ENCODE measurements around the gene HBG2.
"Not testable (repeated sequence)": the region's sequence is repeated elsewhere in the genome, so short reads cannot be mapped to it uniquely, and the experiment has no call there.

Gene HBG2

GRCh38 chr11:5280582-5281102, 26.1 kb upstream of the HBG2 start:
- peak; percentile 82 for DNase-seq

DNA sequence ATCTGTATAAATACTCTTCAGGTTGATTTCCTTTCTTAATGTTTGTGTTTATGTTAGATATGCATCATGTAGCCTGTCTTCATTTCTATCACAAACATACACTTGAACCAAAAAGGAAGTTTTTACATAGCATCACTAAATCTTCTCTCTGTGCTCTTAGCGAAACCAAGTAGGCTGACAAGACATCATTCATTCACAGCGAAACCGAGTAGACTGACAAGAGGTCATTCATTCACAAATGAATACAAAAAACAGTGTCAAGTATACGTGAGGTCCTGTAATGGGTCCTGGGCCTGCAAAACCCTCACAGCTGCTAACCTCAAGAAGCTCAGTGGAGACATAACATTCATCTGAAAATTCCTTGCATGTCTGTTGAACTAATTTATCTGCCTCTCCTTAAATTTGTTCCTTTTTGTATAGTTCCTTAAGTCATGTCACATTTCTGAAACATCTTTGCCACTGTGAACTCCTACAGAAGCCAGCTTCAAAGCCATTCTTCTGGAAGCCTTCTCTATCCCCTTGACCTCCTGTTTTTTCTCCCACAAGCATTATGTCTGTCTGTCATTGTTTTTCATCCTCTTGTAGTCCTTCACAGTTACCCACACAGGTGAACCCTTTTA, 25.0 kb upstream of the HBG2 start:
- DNase-seq: no peak

DNA sequence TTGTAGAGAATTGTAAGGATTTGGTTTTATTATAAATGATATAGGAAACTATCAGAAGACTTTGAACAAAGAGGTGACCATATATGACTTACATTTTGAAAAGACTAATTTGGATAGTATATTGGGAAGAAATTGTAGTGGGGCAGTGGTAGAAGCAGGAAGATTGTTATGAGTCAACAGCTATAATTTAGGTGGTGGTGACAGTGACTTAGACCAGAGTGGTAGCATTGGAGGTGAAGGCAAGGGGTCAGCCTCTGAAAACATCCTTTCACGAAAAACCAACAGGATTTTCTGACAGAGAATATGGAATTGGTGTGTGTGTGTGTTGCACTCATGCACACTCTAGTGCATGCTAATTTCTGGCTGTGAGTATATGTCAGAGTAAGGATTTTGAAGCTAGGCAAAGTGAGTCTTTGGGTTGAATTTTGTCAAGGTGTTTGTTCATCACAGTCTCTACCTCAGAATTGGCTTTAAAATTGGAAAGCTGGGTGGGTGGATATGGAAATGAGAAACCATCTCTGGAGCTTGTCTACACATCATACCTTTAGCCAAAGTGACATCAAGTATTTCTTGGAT, 23.3 kb upstream of the HBG2 start:
- peak; percentile 12 for DNase-seq

GRCh38 chr11:5276697-5277096, 22.1 kb upstream of the HBG2 start:
- no peak for DNase-seq

DNA sequence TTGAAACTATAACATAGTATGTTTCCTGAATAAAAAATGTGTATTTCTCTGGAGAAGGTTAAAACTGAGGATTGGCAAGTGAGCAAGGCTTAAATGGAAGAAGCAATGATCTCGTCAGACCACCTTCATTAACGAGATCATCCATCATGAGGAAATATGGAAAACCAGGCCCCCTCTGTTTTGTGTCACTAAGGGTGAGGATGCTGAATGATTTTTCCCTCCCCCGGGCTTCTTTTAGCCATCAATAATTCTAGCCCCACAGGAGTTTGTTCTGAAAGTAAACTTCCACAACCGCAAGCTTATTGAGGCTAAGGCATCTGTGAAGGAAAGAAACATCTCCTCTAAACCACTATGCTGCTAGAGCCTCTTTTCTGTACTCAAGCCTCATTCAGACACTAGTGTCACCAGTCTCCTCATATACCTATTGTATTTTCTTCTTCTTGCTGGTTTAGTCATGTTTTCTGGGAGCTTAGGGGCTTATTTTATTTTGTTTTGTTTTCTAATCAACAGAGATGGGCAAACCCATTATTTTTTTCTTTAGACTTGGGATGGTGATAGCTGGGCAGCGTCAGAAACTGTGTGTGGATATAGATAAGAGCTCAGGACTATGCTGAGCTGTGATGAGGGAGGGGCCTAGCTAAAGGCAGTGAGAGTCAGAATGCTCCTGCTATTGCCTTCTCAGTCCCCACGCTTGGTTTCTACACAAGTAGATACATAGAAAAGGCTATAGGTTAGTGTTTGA, 21.0 kb upstream of the HBG2 start:
- DNase-seq: no peak

DNA sequence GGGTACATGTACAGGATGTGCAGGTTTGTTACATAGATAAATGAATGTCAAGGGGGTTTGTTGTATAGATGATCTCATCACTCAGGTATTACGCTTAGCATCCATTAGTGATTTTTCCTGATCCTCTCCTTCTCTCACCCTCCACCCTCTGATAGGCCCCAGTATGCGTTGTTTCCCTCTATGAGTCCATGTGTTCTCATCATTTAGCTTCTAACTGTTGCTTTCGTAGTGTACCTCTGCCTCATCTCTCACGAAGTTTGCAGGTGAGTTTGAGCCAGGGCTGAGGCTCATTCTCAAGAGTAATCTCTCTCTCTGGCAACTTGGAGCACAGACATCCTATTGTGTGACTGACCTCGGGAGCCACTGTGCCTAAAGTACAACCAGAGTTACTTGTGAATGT, 19.8 kb upstream of the HBG2 start:
- no peak for DNase-seq

DNA sequence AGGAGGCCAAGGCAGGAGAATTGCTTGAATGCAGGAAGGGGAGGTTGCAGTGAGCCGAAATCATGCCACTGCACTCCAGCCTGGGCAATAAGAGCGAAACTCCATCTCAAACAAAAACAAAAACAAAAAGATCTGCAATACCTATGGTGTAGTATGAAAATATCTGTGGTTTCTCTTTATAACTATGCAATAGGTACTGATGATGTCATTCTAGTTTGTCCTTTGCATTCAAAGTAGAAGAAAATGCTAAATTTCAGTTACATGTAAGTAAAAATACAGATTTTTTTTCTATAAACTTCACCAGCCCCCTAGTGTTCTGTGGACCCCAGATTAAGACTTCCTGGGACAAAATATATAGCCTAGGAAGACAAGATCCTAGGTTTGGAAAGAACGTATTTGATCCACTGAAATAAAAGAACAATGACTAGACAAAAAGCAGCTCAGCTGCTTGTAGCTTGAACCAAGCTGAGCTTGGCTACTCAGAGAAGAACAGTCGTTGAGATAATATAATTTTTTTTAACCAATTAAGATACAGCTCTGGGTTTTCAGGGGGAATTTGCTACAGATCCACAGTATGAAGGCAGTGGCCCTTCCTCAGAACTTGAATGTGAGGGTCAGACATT, 17.9 kb upstream of the HBG2 start:
- no peak for DNase-seq

DNA sequence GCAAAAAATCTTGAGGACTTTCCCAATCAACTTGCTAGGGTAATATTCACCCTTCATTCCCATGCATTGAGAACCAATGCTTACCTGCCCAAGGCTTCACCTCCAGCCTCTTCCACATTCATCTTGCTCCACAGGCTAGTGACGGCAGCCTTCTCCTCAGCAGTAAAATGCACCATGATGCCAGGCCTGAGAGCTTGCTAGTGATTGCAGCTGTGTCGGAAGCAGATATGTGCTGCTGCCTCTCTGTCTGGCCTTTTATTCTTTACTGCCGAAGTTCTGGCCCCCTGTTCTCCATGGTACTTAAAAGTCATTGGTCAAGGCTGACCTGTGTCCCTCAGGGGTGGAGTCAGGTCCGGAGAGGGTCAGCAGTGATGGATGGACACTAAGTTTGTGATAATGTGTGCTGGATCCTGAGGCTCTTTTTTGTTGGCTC, 15.2 kb upstream of the HBG2 start, which contains the start of gene HBE1:
HBE1 (minus strand) TSS at position 231 of the 433 bp plus-strand sequence; CDS start at position 176, 55 bp downstream.
- no peak for DNase-seq

- DNase-seq: no peak
Measured at GRCh38 chr11:5267033-5267563, 12.5 kb upstream of the HBG2 start.

DNA sequence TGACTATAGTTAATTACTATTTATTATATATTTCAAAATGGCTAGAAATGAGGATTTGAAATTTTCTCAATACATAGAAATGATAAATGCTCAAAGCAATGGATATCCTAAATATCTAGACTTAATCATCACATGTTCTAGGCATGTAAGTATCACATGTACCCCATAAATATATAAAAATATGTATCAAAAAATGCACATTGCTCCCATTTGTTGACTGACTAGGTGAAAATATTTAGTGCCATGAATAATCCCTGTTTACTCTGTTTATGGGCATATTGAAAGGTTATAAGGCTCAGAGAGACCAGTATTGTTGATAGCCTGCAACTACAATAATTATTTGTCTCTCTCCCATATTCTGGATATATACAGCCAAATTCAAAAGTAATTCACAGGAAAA, 12.0 kb upstream of the HBG2 start:
- DNase-seq: no peak

DNA sequence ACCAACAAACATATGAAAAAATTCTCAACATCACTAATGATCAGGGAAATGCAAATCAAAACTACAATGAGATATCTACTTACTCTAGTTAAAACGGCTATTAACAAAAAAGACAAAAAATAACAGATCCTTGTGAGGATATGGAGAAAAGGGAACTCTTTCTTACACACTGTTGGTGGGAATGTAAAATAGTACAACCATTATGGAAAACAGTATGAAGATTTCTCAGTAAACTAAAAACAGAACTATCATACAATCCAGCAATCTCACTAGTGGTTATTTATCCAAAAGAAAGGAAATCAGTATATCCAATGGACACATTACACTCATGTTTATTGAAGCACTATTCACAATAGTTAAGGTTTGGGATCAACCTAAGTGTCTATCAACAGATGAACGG, 11.3 kb upstream of the HBG2 start:
- no peak for DNase-seq

DNA sequence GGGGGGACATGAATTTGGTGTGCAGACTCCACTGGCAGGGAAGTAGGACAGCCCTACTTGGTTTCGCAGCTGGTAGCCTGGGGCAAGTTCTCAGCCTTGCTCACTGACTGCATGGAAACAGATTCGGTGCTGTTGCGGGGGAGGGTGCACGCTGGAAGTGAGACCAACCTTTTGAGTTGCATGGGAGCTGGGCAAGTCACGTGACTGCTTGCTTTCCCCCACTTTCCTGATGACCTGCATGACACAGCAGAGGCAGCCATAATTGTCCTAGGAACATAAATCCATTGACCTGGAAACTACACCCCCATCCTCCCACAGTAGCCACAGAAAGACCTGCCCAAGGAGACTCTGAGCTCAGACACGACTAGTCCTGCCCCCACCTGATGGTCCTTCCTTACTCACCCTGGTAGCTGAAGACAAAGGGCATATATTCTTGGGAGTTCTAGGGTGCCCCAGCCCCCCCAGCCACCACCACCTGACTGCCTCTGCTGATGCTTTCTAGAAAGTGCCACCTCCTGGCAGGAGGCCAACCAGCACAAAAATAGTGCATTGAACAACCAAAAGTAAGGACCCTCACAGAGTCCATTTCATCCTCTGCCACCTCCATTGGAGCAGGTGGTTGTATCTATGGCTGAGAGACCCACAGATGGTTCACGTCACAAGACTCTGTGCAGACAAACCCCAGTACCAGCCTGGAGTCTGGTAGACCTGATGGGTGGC, 4.1 kb upstream of the HBG2 start:
- DNase-seq: no peak

GRCh38 chr11:5257296-5257695, 2.7 kb upstream of the HBG2 start:
- no peak for DNase-seq

DNA sequence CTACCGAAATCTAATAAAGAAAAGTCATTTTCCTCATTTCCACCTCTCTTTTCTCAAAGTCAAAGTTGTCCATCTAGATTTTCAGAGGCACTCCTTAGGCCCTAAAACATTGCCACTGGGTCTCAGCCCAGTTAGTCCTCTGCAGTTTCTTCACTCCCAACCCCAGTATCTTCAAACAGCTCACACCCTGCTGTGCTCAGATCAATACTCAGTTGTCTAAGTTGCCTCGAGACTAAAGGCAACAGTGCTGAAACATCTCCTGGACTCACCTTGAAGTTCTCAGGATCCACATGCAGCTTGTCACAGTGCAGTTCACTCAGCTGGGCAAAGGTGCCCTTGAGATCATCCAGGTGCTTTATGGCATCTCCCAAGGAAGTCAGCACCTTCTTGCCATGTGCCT, 558 bp downstream of the HBG2 start:
- not testable (repeated sequence) for DNase-seq

DNA sequence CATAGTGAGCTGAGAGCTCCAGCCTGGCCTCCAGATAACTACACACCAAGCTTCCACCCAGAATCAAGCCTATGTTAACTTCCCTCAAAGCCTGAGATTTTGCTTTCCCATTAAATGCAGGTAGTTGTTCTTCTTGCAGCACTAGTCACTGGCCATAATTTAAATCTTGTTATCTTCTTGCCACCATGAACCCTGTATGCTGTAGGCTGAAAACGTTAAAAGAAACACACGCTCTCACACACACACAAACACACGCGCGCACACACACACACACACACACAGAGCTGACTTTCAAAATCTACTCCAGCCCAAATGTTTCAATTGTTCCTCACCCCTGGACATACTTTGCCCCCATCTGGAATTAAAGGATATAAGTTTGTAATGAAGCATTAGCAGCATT, 1.1 kb downstream of the HBG2 start:
- DNase-seq: not testable (repeated sequence)

DNA sequence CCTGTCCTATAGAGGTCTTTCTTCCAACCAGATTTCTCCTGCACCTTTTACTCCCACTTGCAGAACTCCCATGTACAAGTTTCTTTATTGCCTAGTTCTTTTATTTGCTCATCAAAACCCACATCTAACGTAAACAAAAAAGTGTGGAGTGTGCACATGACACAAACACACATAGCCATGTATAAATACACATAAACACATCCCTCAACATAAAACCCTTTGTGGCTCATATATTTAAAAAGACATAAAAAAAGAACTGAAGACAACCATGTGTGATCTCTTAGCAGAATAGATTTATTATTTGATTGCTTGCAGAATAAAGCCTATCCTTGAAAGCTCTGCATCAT, 1.7 kb downstream of the HBG2 start:
- no peak for DNase-seq

GRCh38 chr11:5252192-5252918, 2.2 kb downstream of the HBG2 start:
- no peak for DNase-seq

DNA sequence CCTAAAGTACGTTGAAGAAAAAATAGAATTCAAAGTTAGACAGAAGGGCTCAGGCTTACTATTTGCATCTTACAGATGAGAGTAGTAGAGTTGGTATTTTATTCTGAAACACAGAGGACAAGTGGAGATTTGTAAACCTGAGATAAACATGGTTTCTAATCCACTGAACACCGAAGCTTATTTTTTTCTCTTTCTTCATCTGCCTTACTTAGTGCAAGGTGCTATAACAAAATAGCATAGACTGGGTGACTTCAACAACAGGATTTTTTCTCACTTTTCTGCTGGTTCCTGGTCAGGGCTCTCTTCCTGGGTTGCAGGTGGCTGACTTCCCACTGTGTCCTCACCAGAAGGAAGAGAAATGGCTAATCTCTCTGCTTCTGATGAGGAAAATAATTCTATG, 2.8 kb downstream of the HBG2 start:
- DNase-seq: no peak

DNA sequence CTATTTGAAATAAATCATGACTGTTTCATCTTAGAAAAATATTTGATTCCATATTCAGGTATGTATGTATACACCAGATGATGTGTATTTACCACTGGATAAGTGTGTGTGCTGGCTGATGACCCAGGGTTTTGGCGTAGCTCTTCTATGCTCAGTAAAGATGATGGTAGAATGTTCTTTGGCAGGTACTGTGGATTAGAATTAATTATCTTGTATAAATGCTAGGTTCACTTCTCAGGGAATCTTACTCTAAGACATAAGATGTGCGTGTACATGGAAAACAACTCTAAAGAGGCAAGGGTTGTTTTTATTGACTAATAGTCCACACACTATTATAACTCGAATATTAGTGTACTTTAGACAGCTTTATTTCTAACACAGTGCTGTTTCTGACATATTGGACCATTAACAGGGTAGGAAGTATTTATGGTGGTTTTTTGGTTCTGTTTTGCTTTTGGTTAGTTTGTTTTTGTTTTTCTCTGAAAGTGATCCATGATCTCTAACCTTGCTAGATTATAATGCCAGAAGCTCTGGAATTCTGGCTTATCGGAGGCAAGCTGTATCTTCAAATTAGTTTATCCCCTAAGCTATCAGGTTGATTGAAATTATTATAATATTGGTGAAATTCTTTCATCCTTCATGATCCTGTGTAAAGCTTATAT, 3.9 kb downstream of the HBG2 start:
- no peak for DNase-seq

DNA sequence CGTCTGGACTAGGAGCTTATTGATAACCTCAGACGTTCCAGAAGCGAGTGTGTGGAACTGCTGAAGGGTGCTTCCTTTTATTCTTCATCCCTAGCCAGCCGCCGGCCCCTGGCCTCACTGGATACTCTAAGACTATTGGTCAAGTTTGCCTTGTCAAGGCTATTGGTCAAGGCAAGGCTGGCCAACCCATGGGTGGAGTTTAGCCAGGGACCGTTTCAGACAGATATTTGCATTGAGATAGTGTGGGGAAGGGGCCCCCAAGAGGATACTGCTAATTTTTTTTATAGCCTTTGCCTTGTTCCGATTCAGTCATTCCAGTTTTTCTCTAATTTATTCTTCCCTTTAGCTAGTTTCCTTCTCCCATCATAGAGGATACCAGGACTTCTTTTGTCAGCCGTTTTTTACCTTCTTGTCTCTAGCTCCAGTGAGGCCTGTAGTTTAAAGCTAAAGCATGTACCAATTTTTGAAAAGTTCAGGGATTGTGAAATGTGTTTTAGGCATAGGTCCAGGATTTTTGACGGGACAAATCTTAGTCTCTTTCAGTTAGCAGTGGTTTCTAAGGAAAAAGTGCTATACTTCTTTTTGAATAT, 4.7 kb downstream of the HBG2 start, which contains the start of gene HBG1:
HBG1 (minus strand) TSS at position 51 of the 590 bp plus-strand sequence. CDS start 53 bp downstream, outside the sequence.
- DNase-seq: not testable (repeated sequence)

GRCh38 chr11:5248498-5248897, 6.1 kb downstream of the HBG2 start:
- not testable (repeated sequence) for DNase-seq

Data from activated CD4-positive, alpha-beta T cell treated with anti-CD3 and anti-CD28 coated beads, Interleukin-10, Interleukin-2, amounts not matched to agents 100 ng/mL and 50 ng/mL, durations not matched to agents 16 hours and 8 hours (primary cell).